Panc1 (cell line): ENCODE data around the gene BRD1.

Experiments used
- CTCF ChIP-seq: fragments of 450-650 bp; IDR thresholded peaks from 2 replicates; pipeline ENCODE4 v1.5.1; 2017; ENCODE audit warnings: mild to moderate bottlenecking
- POLR2AphosphoS5 ChIP-seq: IDR thresholded peaks from 2 replicates; pipeline ENCODE4 v1.6.1; 2012; ENCODE audit warnings: mild to moderate bottlenecking, low read depth, low read length, moderate library complexity
- REST ChIP-seq, 2 experiments: IDR thresholded peaks; 2 replicates each; pipeline ENCODE4 v1.6.1; 2011 to 2012; ENCODE audit warnings: low read depth in 2 of 2, control low read depth in 1 of 2, low read length in 1 of 2, mild to moderate bottlenecking in 1 of 2, moderate library complexity in 1 of 2; ENCODE audit not compliant: insufficient read depth in 1 of 2
- SIN3A ChIP-seq: IDR thresholded peaks from 2 replicates; pipeline ENCODE4 v1.6.1; 2012; ENCODE audit warnings: low read depth, mild to moderate bottlenecking, low read length, moderate library complexity, borderline replicate concordance; ENCODE audit not compliant: insufficient read depth
- TCF7L2 ChIP-seq: IDR thresholded peaks from 2 replicates; pipeline ENCODE4 v1.6.1; 2011; ENCODE audit warnings: mild to moderate bottlenecking, low read depth, low read length, inconsistent platforms

- TF ChIP-seq CTCF (no peak), POLR2AphosphoS5 (no peak), SIN3A (no peak), REST (IDR thresholded peaks at IDR 0.05; ENCODE audit: insufficient read depth in 1 of 2, low read depth in 2 of 2, low read length in 1 of 2) (no peak), TCF7L2 (no peak)
Observed at GRCh38 chr22:49856766-49857618, 29.3 kb upstream of the BRD1 start.
